HEK293T (cell line): Measurements from ENCODE around the gene ANTXR2.
A peak's percentile ranks its signal among the peaks of the same experiment; 100 is the strongest.

Experiments used
- CTCF ChIA-PET: fragments of 350-600 bp; formaldehyde crosslinking; extraction: SDS; loops from one replicate; lab custom pipeline; 2021; ENCODE audit warnings: antibody characterized with exemption, inconsistent platforms; lab: Yijun Ruan, JAX
- POLR2A ChIA-PET: fragments of 350-600 bp; formaldehyde crosslinking; extraction: SDS; loops from one replicate; lab custom pipeline; 2020; ENCODE audit warnings: antibody characterized with exemption, inconsistent platforms; lab: Yijun Ruan, JAX
- DNase-seq: peaks from one replicate; pipeline ENCODE4 v3.0.0; 2012; ENCODE audit warnings: mixed read lengths; ENCODE audit errors: extremely low spot score
- ARNT ChIP-seq: fragments of 450-650 bp; IDR thresholded peaks from 2 replicates; pipeline ENCODE4 v1.6.1; 2017; ENCODE audit warnings: mild to moderate bottlenecking
- BHLHE40 ChIP-seq: fragments of 450-650 bp; IDR thresholded peaks from 2 replicates; pipeline ENCODE4 v1.6.1; 2016; ENCODE audit warnings: mild to moderate bottlenecking, moderate library complexity, borderline replicate concordance
- CTBP1 ChIP-seq: fragments of 450-650 bp; IDR thresholded peaks from 2 replicates; pipeline ENCODE4 v1.6.1; 2016; ENCODE audit warnings: borderline replicate concordance
- ELF4 ChIP-seq: fragments of 450-650 bp; IDR thresholded peaks from 2 replicates; pipeline ENCODE4 v1.6.1; 2017; ENCODE audit warnings: antibody characterized with exemption
- FOXA1 ChIP-seq: fragments of 450-650 bp; IDR thresholded peaks from 2 replicates; pipeline ENCODE4 v1.6.1; 2016; ENCODE audit warnings: mild to moderate bottlenecking
- FOXK2 ChIP-seq: fragments of 450-650 bp; IDR thresholded peaks from 2 replicates; pipeline ENCODE4 v1.6.1; 2016; ENCODE audit warnings: mild to moderate bottlenecking
- FOXM1 ChIP-seq: fragments of 450-650 bp; IDR thresholded peaks from 2 replicates; pipeline ENCODE4 v1.6.1; 2017; ENCODE audit warnings: mild to moderate bottlenecking, borderline replicate concordance
- HDGF ChIP-seq: fragments of 450-650 bp; IDR thresholded peaks from 2 replicates; pipeline ENCODE4 v1.6.1; 2017; ENCODE audit warnings: antibody characterized with exemption, borderline replicate concordance
- L3MBTL2 ChIP-seq: fragments of 450-650 bp; conservative IDR thresholded peaks from 2 replicates; pipeline ENCODE4 v1.6.1; 2016; ENCODE audit warnings: mild to moderate bottlenecking
- LEF1 ChIP-seq: fragments of 450-650 bp; IDR thresholded peaks from 2 replicates; pipeline ENCODE4 v1.6.1; 2017; ENCODE audit warnings: mild to moderate bottlenecking, borderline replicate concordance
- NFRKB ChIP-seq: fragments of 450-650 bp; IDR thresholded peaks from 2 replicates; pipeline ENCODE4 v1.6.1; 2016; ENCODE audit warnings: mild to moderate bottlenecking, moderate library complexity
- SP1 ChIP-seq: fragments of 450-650 bp; IDR thresholded peaks from 2 replicates; pipeline ENCODE4 v1.6.1; 2017
- SUZ12 ChIP-seq: fragments of 450-650 bp; IDR thresholded peaks from 2 replicates; pipeline ENCODE4 v1.6.1; 2016; ENCODE audit warnings: mild to moderate bottlenecking
- TARDBP ChIP-seq: fragments of 450-650 bp; IDR thresholded peaks from 2 replicates; pipeline ENCODE4 v1.6.1; 2016
- ZNF384 ChIP-seq: fragments of 450-650 bp; IDR thresholded peaks from 2 replicates; pipeline ENCODE4 v1.6.1; 2016
- TF ChIP-seq, protein P1 (sequence below): fragments of 450-650 bp; IDR thresholded peaks from 2 replicates; pipeline ENCODE4 v1.6.1; 2016

The ANTXR2 gene

GRCh38 chr4:80036949-80037685 is 35.9 kb downstream of the ANTXR2 start:
- no peak for DNase-seq
- POLR2A ChIA-PET, result no interaction called here
- CTCF ChIA-PET, result no interaction called here
- no peak for TF ChIP-seq ELF4
- TF ChIP-seq FOXM1, result no peak
- no peak for TF ChIP-seq FOXK2
- TF ChIP-seq TARDBP, result no peak
- no peak for TF ChIP-seq SUZ12
- TF ChIP-seq, protein P1, sequence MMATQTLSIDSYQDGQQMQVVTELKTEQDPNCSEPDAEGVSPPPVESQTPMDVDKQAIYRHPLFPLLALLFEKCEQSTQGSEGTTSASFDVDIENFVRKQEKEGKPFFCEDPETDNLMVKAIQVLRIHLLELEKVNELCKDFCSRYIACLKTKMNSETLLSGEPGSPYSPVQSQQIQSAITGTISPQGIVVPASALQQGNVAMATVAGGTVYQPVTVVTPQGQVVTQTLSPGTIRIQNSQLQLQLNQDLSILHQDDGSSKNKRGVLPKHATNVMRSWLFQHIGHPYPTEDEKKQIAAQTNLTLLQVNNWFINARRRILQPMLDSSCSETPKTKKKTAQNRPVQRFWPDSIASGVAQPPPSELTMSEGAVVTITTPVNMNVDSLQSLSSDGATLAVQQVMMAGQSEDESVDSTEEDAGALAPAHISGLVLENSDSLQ, result no peak
- no peak for TF ChIP-seq HDGF

DNA sequence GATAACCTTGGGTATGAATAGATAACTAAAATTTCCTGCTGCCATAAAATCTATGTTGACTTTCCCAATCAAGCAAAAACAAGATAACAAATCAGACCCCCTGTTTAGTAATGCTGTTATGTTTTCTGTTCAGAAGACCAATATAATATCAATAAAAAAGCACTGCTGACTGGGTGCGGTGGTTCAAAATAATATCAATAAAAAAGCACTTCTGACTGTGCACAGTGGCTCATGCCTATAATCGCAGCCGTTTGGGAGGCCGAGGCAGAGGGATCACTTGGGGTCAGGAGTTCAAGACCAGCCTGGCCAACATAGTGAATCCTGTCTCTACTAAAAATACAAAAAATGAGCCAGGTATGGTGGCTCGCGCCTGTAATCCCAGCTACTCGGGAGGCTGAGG is 36.7 kb downstream of the ANTXR2 start:
- DNase-seq, result no peak
- ChIA-PET POLR2A (no interaction called here), CTCF (no interaction called here)
- TF ChIP-seq FOXK2 (no peak), FOXA1 (no peak), L3MBTL2 (no peak), TARDBP (no peak), CTBP1 (no peak), BHLHE40 (no peak), NFRKB (no peak), SP1 (no peak), ELF4 (no peak), FOXM1 (no peak), LEF1 (no peak), HDGF (no peak), ARNT (no peak), ZNF384 (no peak)
- TF ChIP-seq, protein P1, result no peak

DNA sequence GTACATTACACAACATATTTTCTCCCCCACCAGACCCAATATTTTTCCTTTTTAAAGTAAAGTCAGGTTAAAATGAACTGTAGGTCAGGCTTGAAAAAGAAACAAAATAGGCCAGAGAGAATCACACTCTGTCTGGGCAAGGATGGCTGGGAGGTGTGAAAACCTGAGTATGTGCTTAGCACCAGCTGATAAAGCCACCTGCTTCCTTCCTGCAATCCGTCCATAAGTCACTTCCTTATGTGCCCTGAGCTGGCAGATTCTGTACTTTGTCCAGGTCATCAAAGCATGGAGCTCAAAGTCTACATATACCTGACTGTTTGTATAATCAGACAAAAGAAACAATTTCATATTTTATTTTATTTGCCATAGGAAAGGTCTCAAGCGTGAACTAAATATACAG is 37.7 kb downstream of the ANTXR2 start:
- ChIA-PET CTCF (interaction anchor here (0.6 kb wide), 1 partner anchor 1049 kb away, joined by 3 read pairs; no protein-coding TSS in a partner anchor), POLR2A (no interaction called here)
- no peak for TF ChIP-seq ZNF384
- TF ChIP-seq TARDBP, result no peak
- no peak for TF ChIP-seq FOXK2
- no peak for TF ChIP-seq LEF1
- TF ChIP-seq SP1, result no peak
- no peak for TF ChIP-seq BHLHE40
- TF ChIP-seq FOXM1, result no peak
- no peak for TF ChIP-seq SUZ12
- TF ChIP-seq L3MBTL2, result no peak
- TF ChIP-seq CTBP1, result no peak
- TF ChIP-seq FOXA1, result no peak
- TF ChIP-seq, protein P1, result no peak
- no peak for TF ChIP-seq ARNT
- TF ChIP-seq ELF4, result no peak
- no peak for TF ChIP-seq HDGF
- no peak for TF ChIP-seq NFRKB
- DNase-seq, result no peak

- POLR2A ChIA-PET, result no interaction called here
- no peak for TF ChIP-seq CTBP1
- TF ChIP-seq ARNT, result no peak
- TF ChIP-seq NFRKB, result no peak
- TF ChIP-seq FOXA1, result no peak
- TF ChIP-seq BHLHE40, result no peak
- TF ChIP-seq, protein P1, result no peak
- TF ChIP-seq LEF1, result no peak
- TF ChIP-seq ZNF384, result no peak
- TF ChIP-seq L3MBTL2, result no peak
- no peak for TF ChIP-seq FOXK2
- no peak for TF ChIP-seq HDGF
- TF ChIP-seq FOXM1, result no peak
- no peak for TF ChIP-seq SUZ12
- TF ChIP-seq TARDBP, result no peak
- TF ChIP-seq ELF4, result no peak
- no peak for TF ChIP-seq SP1
- CTCF ChIA-PET, result interaction anchor here (0.6 kb wide), 1 partner anchor 443 kb away, joined by 4 read pairs; no protein-coding TSS in a partner anchor
- peak; percentile 9 for DNase-seq
These were observed 39.4 kb downstream of the ANTXR2 start for GRCh38 chr4:80033581-80033980.

- DNase-seq, result no peak
- ChIA-PET CTCF (no interaction called here), POLR2A (no interaction called here)
- no peak for TF ChIP-seq TARDBP
- no peak for TF ChIP-seq LEF1
- TF ChIP-seq, protein P1, result no peak
- no peak for TF ChIP-seq NFRKB
- TF ChIP-seq SUZ12, result no peak
- no peak for TF ChIP-seq BHLHE40
- TF ChIP-seq ARNT, result no peak
- no peak for TF ChIP-seq L3MBTL2
- TF ChIP-seq FOXM1, result no peak
- no peak for TF ChIP-seq SP1
- TF ChIP-seq ZNF384, result no peak
- no peak for TF ChIP-seq HDGF
These were observed 43.7 kb downstream of the ANTXR2 start for GRCh38 chr4:80029364-80029763.
